Gastroesophageal sphincter (tissue), 4 donors: ENCODE data around the gene SCGB1A1. TPM values are rescaled to one million over a fixed set of nuclear protein-coding genes. Genes with fewer than 3 reads are reported as not detected.

Experiments
- ATAC-seq: fragments of 150-250 bp; one replicate; pipeline ENCODE4 v1.9.1; 2016; ENCODE audit warnings: mild to moderate bottlenecking, moderate library complexity
- H3K27ac ChIP-seq, 4 donors: fragments of 200-600 bp; sonication (generic) in 3 of 4; 1 replicate in 3 of 4; 2 replicates in 1 of 4; pipeline ENCODE4 v1.5.1; 2016 to 2019
- H3K27me3 ChIP-seq: fragments of 200-600 bp; sonication (generic); one replicate; pipeline ENCODE4 v1.5.1; 2019
- H3K36me3 ChIP-seq, 2 donors: fragments of 200-600 bp; sonication (generic); one replicate each; pipeline ENCODE4 v1.5.1; 2019; ENCODE audit warnings: control low read depth in 1 of 2
- H3K4me1 ChIP-seq, 3 donors: fragments of 200-600 bp; sonication (generic); 1 replicate in 2 of 3; 2 replicates in 1 of 3; pipeline ENCODE4 v1.5.1; 2016 to 2019; ENCODE audit warnings: control low read depth in 2 of 3
- H3K4me3 ChIP-seq, 2 donors: fragments of 200-600 bp; sonication (generic); one replicate each; pipeline ENCODE4 v1.5.1; 2019; ENCODE audit warnings: mild to moderate bottlenecking in 1 of 2, moderate library complexity in 1 of 2
- H3K9me3 ChIP-seq, 3 donors: fragments of 200-600 bp; sonication (generic); one replicate each; pipeline ENCODE4 v1.5.1; 2017 to 2019; ENCODE audit warnings: control low read depth in 2 of 3
- CTCF ChIP-seq, 4 experiments: fragments of 200-600 bp in 2 of 4; fragments of 450-650 bp in 2 of 4; sonication (generic) in 1 of 4; IDR thresholded peaks; one replicate each; pipeline ENCODE4 v1.5.1; 2017 to 2019; ENCODE audit warnings: antibody characterized with exemption in 4 of 4, mild to moderate bottlenecking in 2 of 4, moderate library complexity in 2 of 4
- EP300 ChIP-seq: sonication (generic); formaldehyde crosslinking; IDR thresholded peaks from one replicate; pipeline ENCODE4 v1.6.1; 2017; ENCODE audit warnings: antibody characterized with exemption, mild to moderate bottlenecking
- POLR2A ChIP-seq, 2 donors: fragments of 450-650 bp; IDR thresholded peaks; one replicate each; pipeline ENCODE4 v1.6.1; 2017; ENCODE audit warnings: antibody characterized with exemption in 2 of 2, mild to moderate bottlenecking in 2 of 2, moderate library complexity in 1 of 2
- POLR2AphosphoS5 ChIP-seq: sonication (generic); formaldehyde crosslinking; IDR thresholded peaks from one replicate; pipeline ENCODE4 v1.6.1; 2017; ENCODE audit warnings: antibody characterized with exemption
- WGBS, 2 donors: methylation state at CpG; one replicate each; pipeline ENCODE4 v1.1.5; 2018; ENCODE audit warnings: low coverage in 1 of 2; 5-methylcytosine and 5-hydroxymethylcytosine counted together
- total RNA-seq, 4 donors: library from RNA; depleted of rRNA; stranded (reverse); fragments of >200 nt; gene quantifications; one replicate each; pipeline ENCODE4 v1.1.0, GENCODE V29; 2016

Gene SCGB1A1
- total RNA-seq, 4 donors from 2014 or later: not detected

- Histone ChIP-seq H3K4me1 (peaks cover 0 to 11% (median 6%) of the 10 kb centered on the region in 3 donors), H3K27ac (peak overlapping the region in 1 of 4 donors; percentile 3), H3K9me3 (no peaks in the 10 kb centered on the region), H3K36me3 (no peaks in the 10 kb centered on the region), H3K27me3 (no peaks in the 10 kb centered on the region), H3K4me3 (no peak overlapping the region)
- 64 to 75% methylated on average over 4 to 6 of the region's 6 CpGs for WGBS, 2 donors
- ATAC-seq: no peak
- TF ChIP-seq CTCF (IDR thresholded peaks at IDR 0.05) (no peak), POLR2AphosphoS5 (no peak), EP300 (no peak), POLR2A (IDR thresholded peaks at IDR 0.05) (no peak)
Measured at GRCh38 chr11:62463121-62463542, 44.3 kb downstream of the SCGB1A1 start.

GRCh38 chr11:62464655-62465054 lies 45.8 kb downstream of the SCGB1A1 start:
- no peak for ATAC-seq
- no peak overlapping the region for H3K27ac ChIP-seq
- H3K9me3 ChIP-seq: no peaks in the 10 kb centered on the region
- H3K36me3 ChIP-seq: no peaks in the 10 kb centered on the region
- 73 to 84% methylated on average over 7 of the region's 7 CpGs for WGBS, 2 donors
- no peaks in the 10 kb centered on the region for H3K27me3 ChIP-seq
- H3K4me3 ChIP-seq: no peak overlapping the region
- no peaks in the 10 kb centered on the region for H3K4me1 ChIP-seq
- TF ChIP-seq CTCF (IDR thresholded peaks at IDR 0.05) (no peak), POLR2AphosphoS5 (no peak), EP300 (no peak), POLR2A (IDR thresholded peaks at IDR 0.05) (no peak)

- 55 to 62% methylated on average over 1 to 2 of the region's 2 CpGs for WGBS, 2 donors
- Histone ChIP-seq H3K4me3 (no peak overlapping the region), H3K27me3 (no peaks in the 10 kb centered on the region), H3K36me3 (no peaks in the 10 kb centered on the region), H3K27ac (no peak overlapping the region), H3K9me3 (no peaks in the 10 kb centered on the region), H3K4me1 (no peaks in the 10 kb centered on the region)
- no peak for TF ChIP-seq EP300
- TF ChIP-seq POLR2A (IDR thresholded peaks at IDR 0.05): no peak
- TF ChIP-seq POLR2AphosphoS5: no peak
- no peak for TF ChIP-seq CTCF (IDR thresholded peaks at IDR 0.05)
- no peak for ATAC-seq
Measured at GRCh38 chr11:62466444-62466843, 47.6 kb downstream of the SCGB1A1 start.

GRCh38 chr11:62468577-62468976 lies 49.7 kb downstream of the SCGB1A1 start:
- WGBS, 2 donors: 24 to 50% methylated on average over 1 to 2 of the region's 2 CpGs

More at GRCh38 chr11:62468577-62468976, 49.7 kb downstream of the SCGB1A1 start:
- Histone ChIP-seq H3K36me3 (no peaks in the 10 kb centered on the region), H3K27me3 (no peaks in the 10 kb centered on the region), H3K4me1 (peaks cover 0 to 15% (median 9%) of the 10 kb centered on the region in 3 donors), H3K4me3 (no peak overlapping the region), H3K9me3 (no peaks in the 10 kb centered on the region), H3K27ac (no peak overlapping the region)
- TF ChIP-seq CTCF (IDR thresholded peaks at IDR 0.05): no peak
- ATAC-seq: no peak
